ENCODE measurements around the gene ZBTB14. TPM values are rescaled to one million over a fixed set of nuclear protein-coding genes. Genes with fewer than 3 reads are reported as not detected.

The ZBTB14 gene
- total RNA-seq (2021) (15.1 to 16.9 TPM (median 16.7 TPM) in 3 replicates), Bru-seq, nascent RNA (percentile 85 among the genes with signal in this experiment)
- long read RNA-seq, experiment 1, transcript ZBTB14-203 (4 exons, 442 nt) = major isoform, 33 of 124 reads
- long read RNA-seq, experiment 1, transcript ZBTB14-202 (3 exons, 1,814 nt) = major isoform, 33 of 124 reads
- long read RNA-seq, experiment 1, transcript ZBTB14-201 (4 exons, 3,528 nt) = minor isoform, 24 of 124 reads
- long read RNA-seq, experiment 1, transcript ZBTB14-208 (4 exons, 3,350 nt) = minor isoform, 6 of 124 reads
- long read RNA-seq, experiment 1, partial matches to known transcripts = 7 of 124 reads
- long read RNA-seq, experiment 1, other reads (novel, unspliced or antisense) = 21 of 124 reads
- long read RNA-seq, experiment 2, transcript ZBTB14-202 (3 exons, 1,814 nt) = major isoform, 8 of 28 reads
- long read RNA-seq, experiment 2, partial matches to known transcripts = 0 of 28 reads
- long read RNA-seq, experiment 2, other reads (novel, unspliced or antisense) = 17 of 28 reads
- long read RNA-seq, experiment 3, transcript ZBTB14-202 (3 exons, 1,814 nt) = major isoform, 8 of 14 reads
- long read RNA-seq, experiment 3, partial matches to known transcripts = 0 of 14 reads
- long read RNA-seq, experiment 3, other reads (novel, unspliced or antisense) = 5 of 14 reads

GRCh38 chr18:5295231-5295920 is at the start of gene ZBTB14:
Gene ZBTB14 (minus strand): TSS chr18:5295726. CDS start chr18:5293246, 2,480 bp downstream.
- H3K4me3 Mint-ChIP-seq = peak within 1 kb of the TSS; percentile 90
- peak; percentile 55 for ATAC-seq
- CTCF ChIA-PET = interaction anchor here (1.2 to 1.4 kb wide), 3 partner anchors 58 to 251 kb away, joined by 4 to 8 read pairs (median 6); no protein-coding TSS in a partner anchor

DNA sequence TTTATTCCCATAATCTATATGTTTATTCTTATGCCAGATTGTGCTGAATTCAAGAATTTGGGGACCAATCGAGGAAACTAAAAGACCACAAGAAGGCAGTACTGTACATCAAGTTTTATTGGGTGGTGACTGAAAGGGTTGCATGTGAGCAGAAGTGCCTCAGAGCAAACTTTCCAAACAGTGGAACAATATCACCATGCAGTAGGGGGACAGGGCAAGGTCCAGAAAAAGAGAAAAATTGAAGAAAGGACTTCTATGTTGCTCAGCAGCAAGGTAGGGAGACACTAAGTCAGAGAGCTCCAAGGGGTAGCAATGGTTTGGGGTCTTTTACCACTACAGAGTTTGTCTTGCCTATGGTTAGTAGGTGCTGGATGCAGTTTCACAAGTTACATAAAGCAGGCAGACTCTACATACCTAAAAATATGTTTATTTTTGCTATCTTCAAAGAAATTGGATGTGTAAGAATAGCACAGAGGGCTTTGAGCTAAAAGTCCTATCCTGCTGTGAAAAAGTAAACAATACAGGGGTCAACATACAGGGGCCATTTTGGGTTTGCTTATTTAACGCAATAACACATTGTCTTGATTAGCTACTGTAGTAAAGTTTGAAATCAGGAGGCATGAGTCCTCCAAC is 43.8 kb upstream of the ZBTB14 start:
- H3K27me3 Mint-ChIP-seq (ENCODE audit: low read depth) = no peaks in the 10 kb centered on the region; the same call in 1 of the 2 replicates
- H3K27ac Mint-ChIP-seq = no peak overlapping the region
- H3K4me1 Mint-ChIP-seq = peaks cover 11% of the 10 kb centered on the region
- no peaks in the 10 kb centered on the region for H3K9me3 Mint-ChIP-seq
- ChIA-PET CTCF (no interaction called here), POLR2A (no interaction called here)
- no peak for TF ChIP-seq ATF3 (CRISPR knock-in tag; conservative IDR thresholded peaks at IDR 0.05)
- TF ChIP-seq MXD4 (CRISPR knock-in tag; IDR thresholded peaks at IDR 0.05; ENCODE audit: borderline replicate concordance) = no peak
- TF ChIP-seq, protein P1, sequence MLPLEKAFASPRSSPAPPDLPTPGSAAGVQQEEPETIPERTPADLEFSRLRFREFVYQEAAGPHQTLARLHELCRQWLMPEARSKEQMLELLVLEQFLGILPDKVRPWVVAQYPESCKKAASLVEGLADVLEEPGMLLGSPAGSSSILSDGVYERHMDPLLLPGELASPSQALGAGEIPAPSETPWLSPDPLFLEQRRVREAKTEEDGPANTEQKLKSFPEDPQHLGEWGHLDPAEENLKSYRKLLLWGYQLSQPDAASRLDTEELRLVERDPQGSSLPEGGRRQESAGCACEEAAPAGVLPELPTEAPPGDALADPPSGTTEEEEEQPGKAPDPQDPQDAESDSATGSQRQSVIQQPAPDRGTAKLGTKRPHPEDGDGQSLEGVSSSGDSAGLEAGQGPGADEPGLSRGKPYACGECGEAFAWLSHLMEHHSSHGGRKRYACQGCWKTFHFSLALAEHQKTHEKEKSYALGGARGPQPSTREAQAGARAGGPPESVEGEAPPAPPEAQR (CRISPR knock-in tag; IDR thresholded peaks at IDR 0.05) = no peak
- TF ChIP-seq FOXJ3 (CRISPR knock-in tag; IDR thresholded peaks at IDR 0.05; ENCODE audit: borderline replicate concordance) = no peak
- TF ChIP-seq GRHL2 (CRISPR knock-in tag; IDR thresholded peaks at IDR 0.05; ENCODE audit: insufficient replicate concordance, severe bottlenecking) = no peak
- TF ChIP-seq, protein P2, sequence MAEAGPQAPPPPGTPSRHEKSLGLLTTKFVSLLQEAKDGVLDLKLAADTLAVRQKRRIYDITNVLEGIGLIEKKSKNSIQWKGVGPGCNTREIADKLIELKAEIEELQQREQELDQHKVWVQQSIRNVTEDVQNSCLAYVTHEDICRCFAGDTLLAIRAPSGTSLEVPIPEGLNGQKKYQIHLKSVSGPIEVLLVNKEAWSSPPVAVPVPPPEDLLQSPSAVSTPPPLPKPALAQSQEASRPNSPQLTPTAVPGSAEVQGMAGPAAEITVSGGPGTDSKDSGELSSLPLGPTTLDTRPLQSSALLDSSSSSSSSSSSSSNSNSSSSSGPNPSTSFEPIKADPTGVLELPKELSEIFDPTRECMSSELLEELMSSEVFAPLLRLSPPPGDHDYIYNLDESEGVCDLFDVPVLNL (CRISPR knock-in tag; IDR thresholded peaks at IDR 0.05; ENCODE audit: borderline replicate concordance, low read depth) = no peak
- no peak for TF ChIP-seq FOXK1 (CRISPR knock-in tag; IDR thresholded peaks at IDR 0.05)
- TF ChIP-seq ETV6 (CRISPR knock-in tag; IDR thresholded peaks at IDR 0.05) = no peak
- TF ChIP-seq JAZF1 (CRISPR knock-in tag; IDR thresholded peaks at IDR 0.05) = no peak
- no peak for TF ChIP-seq NR3C1 (CRISPR knock-in tag; conservative IDR thresholded peaks at IDR 0.05; ENCODE audit: low read depth)
- no peak for TF ChIP-seq CREM (CRISPR knock-in tag; IDR thresholded peaks at IDR 0.05)
- TF ChIP-seq PRRX2 (CRISPR knock-in tag; IDR thresholded peaks at IDR 0.05) = no peak
- TF ChIP-seq, protein P3, sequence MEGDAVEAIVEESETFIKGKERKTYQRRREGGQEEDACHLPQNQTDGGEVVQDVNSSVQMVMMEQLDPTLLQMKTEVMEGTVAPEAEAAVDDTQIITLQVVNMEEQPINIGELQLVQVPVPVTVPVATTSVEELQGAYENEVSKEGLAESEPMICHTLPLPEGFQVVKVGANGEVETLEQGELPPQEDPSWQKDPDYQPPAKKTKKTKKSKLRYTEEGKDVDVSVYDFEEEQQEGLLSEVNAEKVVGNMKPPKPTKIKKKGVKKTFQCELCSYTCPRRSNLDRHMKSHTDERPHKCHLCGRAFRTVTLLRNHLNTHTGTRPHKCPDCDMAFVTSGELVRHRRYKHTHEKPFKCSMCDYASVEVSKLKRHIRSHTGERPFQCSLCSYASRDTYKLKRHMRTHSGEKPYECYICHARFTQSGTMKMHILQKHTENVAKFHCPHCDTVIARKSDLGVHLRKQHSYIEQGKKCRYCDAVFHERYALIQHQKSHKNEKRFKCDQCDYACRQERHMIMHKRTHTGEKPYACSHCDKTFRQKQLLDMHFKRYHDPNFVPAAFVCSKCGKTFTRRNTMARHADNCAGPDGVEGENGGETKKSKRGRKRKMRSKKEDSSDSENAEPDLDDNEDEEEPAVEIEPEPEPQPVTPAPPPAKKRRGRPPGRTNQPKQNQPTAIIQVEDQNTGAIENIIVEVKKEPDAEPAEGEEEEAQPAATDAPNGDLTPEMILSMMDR (IDR thresholded peaks at IDR 0.05) = no peak
- no peak for TF ChIP-seq E2F5 (CRISPR knock-in tag; IDR thresholded peaks at IDR 0.05)
- no peak for TF ChIP-seq ESRRA (CRISPR knock-in tag; IDR thresholded peaks at IDR 0.05; ENCODE audit: borderline replicate concordance)
- TF ChIP-seq, protein P4, sequence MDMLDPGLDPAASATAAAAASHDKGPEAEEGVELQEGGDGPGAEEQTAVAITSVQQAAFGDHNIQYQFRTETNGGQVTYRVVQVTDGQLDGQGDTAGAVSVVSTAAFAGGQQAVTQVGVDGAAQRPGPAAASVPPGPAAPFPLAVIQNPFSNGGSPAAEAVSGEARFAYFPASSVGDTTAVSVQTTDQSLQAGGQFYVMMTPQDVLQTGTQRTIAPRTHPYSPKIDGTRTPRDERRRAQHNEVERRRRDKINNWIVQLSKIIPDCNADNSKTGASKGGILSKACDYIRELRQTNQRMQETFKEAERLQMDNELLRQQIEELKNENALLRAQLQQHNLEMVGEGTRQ (CRISPR knock-in tag; IDR thresholded peaks at IDR 0.05) = no peak
- TF ChIP-seq ZNF219 (CRISPR knock-in tag; IDR thresholded peaks at IDR 0.05; ENCODE audit: borderline replicate concordance) = no peak
- TF ChIP-seq SMAD3 (CRISPR knock-in tag; IDR thresholded peaks at IDR 0.05; ENCODE audit: borderline replicate concordance) = no peak
- TF ChIP-seq GABPB1 (CRISPR knock-in tag; IDR thresholded peaks at IDR 0.05) = no peak
- no peak for DNase-seq (ENCODE audit: low spot score)
- H3K4me3 Mint-ChIP-seq = no peak overlapping the region
- no peak for ATAC-seq
- no peaks in the 10 kb centered on the region for H3K36me3 Mint-ChIP-seq

More at GRCh38 chr18:5295231-5295920, at the start of gene ZBTB14:
- Mint-ChIP-seq H3K4me1 (peaks cover 22% of the 10 kb centered on the region), H3K27me3 (ENCODE audit: low read depth) (peaks cover 31% of the 10 kb centered on the region), H3K36me3 (peaks cover 18% of the 10 kb centered on the region), H3K27ac (peak within 1 kb of the TSS; percentile 97), H3K9me3 (no peaks in the 10 kb centered on the region)
- TF ChIP-seq TEAD4 (CRISPR knock-in tag; IDR thresholded peaks at IDR 0.05) = no peak
- 0 out of 2 replicates have a peak, but pooled peaks have one; percentile 4 for TF ChIP-seq FOXP1 (CRISPR knock-in tag; IDR thresholded peaks at IDR 0.05; ENCODE audit: borderline replicate concordance)
- peak; percentile 48 for DNase-seq (ENCODE audit: low spot score)
- POLR2A ChIA-PET = interaction anchor here (1.1 to 3.2 kb wide), 2 partner anchors 57 to 119 kb away, joined by 3 to 25 read pairs; no protein-coding TSS in a partner anchor

Data from WTC11 (cell line).